ENCODE measurements around the gene TEX11. TPM values are rescaled to one million over a fixed set of nuclear protein-coding genes. Genes with fewer than 3 reads are reported as not detected.

Gene TEX11
- total and polyA plus RNA-seq, 2 experiments from 2014 or later: 0.60 to 1.0 TPM

- TF ChIP-seq POLR2AphosphoS5 (IDR thresholded peaks at IDR 0.05; ENCODE audit: low read depth) (no peak), EZH2phosphoT487 (IDR thresholded peaks at IDR 0.05; ENCODE audit: unreplicated experiment) (no peak), CREB1 (CRISPR knock-in tag; IDR thresholded peaks at IDR 0.05; ENCODE audit: low read depth) (no peak), EZH2 (IDR thresholded peaks at IDR 0.05; ENCODE audit: low read depth, unreplicated experiment) (no peak), ETS1 (IDR thresholded peaks at IDR 0.05) (no peak), ZNF462 (CRISPR knock-in tag; IDR thresholded peaks at IDR 0.05) (no peak), ZNF114 (CRISPR knock-in tag; IDR thresholded peaks at IDR 0.05) (no peak), JUNB (IDR thresholded peaks at IDR 0.05; ENCODE audit: unreplicated experiment) (no peak), NANOG (IDR thresholded peaks at IDR 0.05; ENCODE audit: borderline replicate concordance) (no peak), REST (IDR thresholded peaks at IDR 0.05; ENCODE audit: unreplicated experiment) (no peak), CTCF (conservative IDR thresholded peaks at IDR 0.05; ENCODE audit: low read depth in 2 of 2) (no peak), STAT1 (IDR thresholded peaks at IDR 0.05; ENCODE audit: unreplicated experiment) (no peak), ZNF331 (CRISPR knock-in tag; IDR thresholded peaks at IDR 0.05; ENCODE audit: low read depth) (no peak)
- Mint-ChIP-seq H3K36me3 (ENCODE audit: low read depth) (peaks cover 11% of the 10 kb centered on the region; the same call in 1 of the 3 replicates), H3K4me3 (no peak overlapping the region), H3K4me1 (no peaks in the 10 kb centered on the region; the same call in 2 of the 3 replicates), H3K27me3 (ENCODE audit: insufficient read depth, low read depth, poor library complexity) (no peaks in the 10 kb centered on the region), H3K9me3 (peaks cover 22% of the 10 kb centered on the region), H3K27ac (no peak overlapping the region)
- no peaks in the 10 kb centered on the region for H3K36me3 ChIP-seq (ENCODE audit: insufficient read depth)
- H3K79me2 ChIP-seq (replicated peaks; ENCODE audit: insufficient read depth): no peaks in the 10 kb centered on the region
- H2AFZ ChIP-seq: no peak overlapping the region
- no peaks in the 10 kb centered on the region for H3K9me2 ChIP-seq (ENCODE audit: insufficient read depth)
- ATAC-seq (no peak), DNase-seq (ENCODE audit: low spot score) (no peak)
- peaks cover 6% of the 10 kb centered on the region; the same call in 1 of the 2 replicates for H3K4me1 ChIP-seq (ENCODE audit: insufficient read depth)
- no peaks in the 10 kb centered on the region for H4K20me1 ChIP-seq (replicated peaks; ENCODE audit: insufficient read depth)
- H3K27me3 ChIP-seq (ENCODE audit: insufficient read depth): no peaks in the 10 kb centered on the region
- no peak overlapping the region for H3K4me2 ChIP-seq
- no peak overlapping the region for H3K27ac ChIP-seq (ENCODE audit: low read depth)
- no peaks in the 10 kb centered on the region for H3F3A ChIP-seq (replicated peaks; ENCODE audit: low read depth)
- no peak overlapping the region for H3K4me3 ChIP-seq
These were observed 73.9 kb downstream of the TEX11 start for GRCh38 chrX:70834589-70834988.
